SK-N-SH (cell line): Measurements from ENCODE around the gene PFKFB2. TPM values are rescaled to one million over a fixed set of nuclear protein-coding genes. Genes with fewer than 3 reads are reported as not detected.

Experiments used
- CTCF ChIA-PET: fragments of 300-600, 350-600 bp; formaldehyde crosslinking; extraction: SDS; loops from one replicate; lab custom pipeline; 2021; lab: Yijun Ruan, JAX
- POLR2A ChIA-PET: fragments of 350-600 bp; sonication (Branson Sonifier 250); formaldehyde crosslinking; extraction: SDS; loops from one replicate; lab custom pipeline; 2020; ENCODE audit warnings: antibody characterized with exemption, inconsistent platforms; lab: Yijun Ruan, JAX
- DNase-seq: peaks from one replicate; pipeline ENCODE4 v3.0.0; 2012
- H2AFZ ChIP-seq: fragments of 200-600 bp; sonication (generic); 2 replicates; pipeline ENCODE4 v1.8.1; 2016; ENCODE audit warnings: antibody characterized with exemption, mild to moderate bottlenecking, low read depth
- H3F3A ChIP-seq: fragments of 200-600 bp; sonication (generic); replicated peaks from 2 replicates; pipeline ENCODE3; 2016; ENCODE audit warnings: antibody characterized with exemption, mild to moderate bottlenecking; ENCODE audit not compliant: insufficient read depth
- H3K27ac ChIP-seq, 2 experiments: fragments of 200-500 bp in 1 of 2; fragments of 200-600 bp in 1 of 2; sonication (Bioruptor generic) in 1 of 2; sonication (generic), shearing (Covaris generic) in 1 of 2; 2 replicates each; pipeline versions ENCODE4 v1.5.1 to v1.6.1; 2014 to 2016; ENCODE audit warnings: low read depth in 2 of 2, inconsistent platforms in 1 of 2, low read length in 1 of 2, mild to moderate bottlenecking in 1 of 2, mixed read lengths in 1 of 2
- H3K27me3 ChIP-seq: fragments of 200-600 bp; sonication (generic), shearing (Covaris generic); 2 replicates; pipeline ENCODE4 v1.6.1; 2016; ENCODE audit warnings: mixed run types; ENCODE audit not compliant: insufficient read depth
- H3K36me3 ChIP-seq, 2 experiments: fragments of 200-500 bp in 1 of 2; fragments of 200-600 bp in 1 of 2; sonication (Bioruptor generic) in 1 of 2; sonication (generic) in 1 of 2; replicated peaks in 1 of 2; 2 replicates each; pipeline versions ENCODE3 to v1.5.1; 2014 to 2016; ENCODE audit warnings: low read length in 1 of 2, mild to moderate bottlenecking in 1 of 2; ENCODE audit not compliant: insufficient read depth in 2 of 2, control insufficient read depth in 1 of 2
- H3K4me1 ChIP-seq, 2 experiments: fragments of 200-500 bp in 1 of 2; fragments of 200-600 bp in 1 of 2; sonication (Bioruptor generic) in 1 of 2; sonication (generic), shearing (Covaris generic) in 1 of 2; 2 replicates each; pipeline versions ENCODE4 v1.5.1 to v1.6.1; 2014 to 2016; ENCODE audit warnings: low read depth in 1 of 2, low read length in 1 of 2, mixed run types in 1 of 2; ENCODE audit not compliant: insufficient read depth in 2 of 2, control insufficient read depth in 1 of 2
- H3K4me2 ChIP-seq: fragments of 200-600 bp; sonication (generic), shearing (Covaris generic); 2 replicates; pipeline ENCODE4 v1.6.1; 2017; ENCODE audit warnings: mixed run types
- H3K4me3 ChIP-seq, 2 experiments: fragments of 200-500 bp in 1 of 2; fragments of 200-600 bp in 1 of 2; sonication (Bioruptor generic) in 1 of 2; sonication (generic), shearing (Covaris generic) in 1 of 2; 2 replicates each; pipeline versions ENCODE4 v1.5.1 to v1.8.1; 2014 to 2016; ENCODE audit warnings: low read depth in 2 of 2, inconsistent platforms in 1 of 2, low read length in 1 of 2, mild to moderate bottlenecking in 1 of 2, mixed read lengths in 1 of 2, moderate library complexity in 1 of 2
- H3K79me2 ChIP-seq: fragments of 200-600 bp; sonication (generic); 2 replicates; pipeline ENCODE4 v1.8.1; 2017; ENCODE audit warnings: mild to moderate bottlenecking; ENCODE audit not compliant: insufficient read depth
- H3K9ac ChIP-seq: fragments of 200-600 bp; sonication (generic); 2 replicates; pipeline ENCODE4 v1.6.1; 2017; ENCODE audit warnings: mixed run types
- H3K9me2 ChIP-seq: fragments of 200-600 bp; sonication (generic); 2 replicates; pipeline ENCODE4 v1.6.1; 2017; ENCODE audit warnings: mixed run types
- H3K9me3 ChIP-seq: fragments of 200-600 bp; sonication (generic); 2 replicates; pipeline ENCODE4 v1.6.1; 2017; ENCODE audit warnings: mixed run types, mild to moderate bottlenecking, moderate library complexity
- H4K20me1 ChIP-seq: fragments of 200-600 bp; sonication (generic); 2 replicates; pipeline ENCODE4 v1.6.1; 2017; ENCODE audit warnings: mild to moderate bottlenecking, mixed run types; ENCODE audit not compliant: insufficient read depth
- EP300 ChIP-seq, 2 experiments: IDR thresholded peaks; 2 replicates each; pipeline versions ENCODE4 v1.4.0 to v1.6.1; 2012; ENCODE audit warnings: borderline replicate concordance in 1 of 2, low read depth in 1 of 2, low read length in 1 of 2
- FOXJ3 ChIP-seq: sonication (generic); formaldehyde crosslinking; IDR thresholded peaks from 2 replicates; pipeline ENCODE4 v1.5.1; 2020; ENCODE audit warnings: mild to moderate bottlenecking, missing genetic modification reagents
- GABPA ChIP-seq: IDR thresholded peaks from 2 replicates; pipeline ENCODE4 v1.4.0; 2012; ENCODE audit warnings: low read depth, mild to moderate bottlenecking
- GATA2 ChIP-seq: sonication (generic); formaldehyde crosslinking; IDR thresholded peaks from 2 replicates; pipeline ENCODE4 v1.5.0; 2020; ENCODE audit warnings: mild to moderate bottlenecking, missing genetic modification reagents
- MAX ChIP-seq: IDR thresholded peaks from 2 replicates; pipeline ENCODE4 v1.4.0; 2012; ENCODE audit warnings: low read depth
- MEF2A ChIP-seq: IDR thresholded peaks from 2 replicates; pipeline ENCODE4 v1.4.0; 2012; ENCODE audit warnings: low read depth, borderline replicate concordance
- NFIC ChIP-seq: IDR thresholded peaks from 2 replicates; pipeline ENCODE4 v1.4.0; 2012; ENCODE audit warnings: borderline replicate concordance
- NRF1 ChIP-seq: IDR thresholded peaks from 2 replicates; pipeline ENCODE4 v1.6.1; 2012; ENCODE audit warnings: low read depth, mild to moderate bottlenecking, low read length
- POLR2AphosphoS5 ChIP-seq: IDR thresholded peaks from 2 replicates; pipeline ENCODE4 v1.6.1; 2012; ENCODE audit warnings: low read depth, low read length
- RCOR1 ChIP-seq: fragments of 150-350 bp; IDR thresholded peaks from 2 replicates; pipeline ENCODE4 v1.6.1; 2017; ENCODE audit warnings: antibody characterized with exemption, low read length
- REST ChIP-seq: IDR thresholded peaks from 2 replicates; pipeline ENCODE4 v1.6.1; 2012; ENCODE audit warnings: mild to moderate bottlenecking, low read depth, low read length, moderate library complexity
- RXRA ChIP-seq: IDR thresholded peaks from 2 replicates; pipeline ENCODE4 v1.4.0; 2012; ENCODE audit warnings: low read depth, mild to moderate bottlenecking, borderline replicate concordance
- SIN3A ChIP-seq: IDR thresholded peaks from 2 replicates; pipeline ENCODE4 v1.6.1; 2012; ENCODE audit warnings: low read depth, mild to moderate bottlenecking, low read length, moderate library complexity, borderline replicate concordance
- TAF1 ChIP-seq: IDR thresholded peaks from 2 replicates; pipeline ENCODE4 v1.6.1; 2012; ENCODE audit warnings: low read depth, mild to moderate bottlenecking, low read length, moderate library complexity, borderline replicate concordance
- USF2 ChIP-seq: fragments of 150-350 bp; IDR thresholded peaks from 2 replicates; pipeline ENCODE4 v1.6.1; 2017; ENCODE audit warnings: antibody characterized with exemption, low read length, low read depth, borderline replicate concordance
- YY1 ChIP-seq: IDR thresholded peaks from 2 replicates; pipeline ENCODE4 v1.4.0; 2012; ENCODE audit warnings: low read depth, mild to moderate bottlenecking
- WGBS: methylation state at CpG from one replicate; pipeline ENCODE4 v1.1.6; 2017; ENCODE audit warnings: low lambda C conversion rate; 5-methylcytosine and 5-hydroxymethylcytosine counted together
- polyA plus RNA-seq, 3 experiments: library from polyadenylated mRNA; depleted of rRNA; stranded (reverse); fragments of >200 nt; gene quantifications; 2 replicates each; pipeline ENCODE4 v1.2.3, GENCODE V29; 2012

PFKFB2 gene
- polyA plus RNA-seq, 1 of the 3 experiments (the other 2 are of a cell fraction): 1.8 TPM

DNA sequence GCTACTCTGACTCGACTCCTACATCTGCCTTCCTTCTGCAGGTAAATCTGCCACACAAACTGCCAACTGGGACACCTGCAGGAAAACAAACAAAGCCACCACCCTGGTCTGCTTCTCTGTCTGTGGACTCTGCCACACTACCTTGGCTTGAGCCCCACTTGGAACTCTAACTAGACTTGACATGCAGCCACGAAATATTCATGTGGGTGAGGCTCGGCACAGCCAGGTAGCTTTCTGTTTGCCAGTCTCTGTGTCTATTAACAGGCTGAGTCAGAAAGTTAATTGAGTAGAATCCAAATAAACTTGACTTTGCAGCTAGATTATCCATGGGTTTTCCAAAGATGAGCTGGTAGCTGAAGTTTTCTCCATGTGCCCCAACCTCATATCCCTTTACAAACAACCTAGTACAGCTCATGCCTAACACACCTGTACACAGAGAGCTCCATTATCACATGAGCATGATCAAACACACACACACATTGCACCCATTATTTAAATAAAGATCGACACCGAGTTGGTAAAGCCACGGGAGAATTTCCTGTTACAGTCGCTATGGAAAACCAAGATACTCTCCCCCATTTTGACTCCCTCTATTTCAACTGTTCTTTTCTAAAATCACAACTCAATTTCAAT lies 21.3 kb upstream of the PFKFB2 start:
- Histone ChIP-seq H3K4me2 (no peak overlapping the region), H3K27ac (no peak overlapping the region), H3K4me3 (no peak overlapping the region), H4K20me1 (no peaks in the 10 kb centered on the region), H3K36me3 (no peaks in the 10 kb centered on the region), H3K9me3 (no peaks in the 10 kb centered on the region), H3K4me1 (peaks cover 0 to 10% of the 10 kb centered on the region in 2 experiments; a peak in 3 of 4 replicates), H2AFZ (no peak overlapping the region), H3K27me3 (no peaks in the 10 kb centered on the region), H3K9me2 (no peaks in the 10 kb centered on the region), H3K79me2 (no peaks in the 10 kb centered on the region), H3F3A (no peaks in the 10 kb centered on the region), H3K9ac (no peak overlapping the region)
- TF ChIP-seq USF2 (no peak), FOXJ3 (CRISPR knock-in tag) (no peak), MAX (no peak), YY1 (no peak), TAF1 (no peak), RCOR1 (no peak), GABPA (no peak), SIN3A (no peak), POLR2AphosphoS5 (no peak), GATA2 (CRISPR knock-in tag) (no peak), NRF1 (no peak), MEF2A (no peak), REST (no peak), EP300 (IDR thresholded peaks at IDR 0.05; ENCODE audit: borderline replicate concordance in 1 of 2, low read depth in 1 of 2, low read length in 1 of 2) (no peak), RXRA (no peak), NFIC (no peak)
- ChIA-PET CTCF (interaction anchor here (1.2 kb wide), 1 partner anchor 12 kb away, joined by 4 read pairs; no protein-coding TSS in a partner anchor), POLR2A (no interaction called here)
- 12% methylated on average over 7 of the region's 7 CpGs for WGBS
- no peak for DNase-seq
